Measurements from ENCODE around the gene PRR9. TPM values are rescaled to one million over a fixed set of nuclear protein-coding genes. Genes with fewer than 3 reads are reported as not detected.
"Not testable (repeated sequence)": the region's sequence is repeated elsewhere in the genome, so short reads cannot be mapped to it uniquely, and the experiment has no call there.

PRR9 gene
- total RNA-seq, 1 donor = not detected

GRCh38 chr1:153227810-153228209, 10.4 kb downstream of the PRR9 start:
- Histone ChIP-seq H3K27ac (ENCODE audit: low read depth, low read length) (no peak overlapping the region), H4K20me1 (ENCODE audit: insufficient read depth, low read length) (no peaks in the 10 kb centered on the region), H3K9me3 (ENCODE audit: low read depth, low read length) (no peaks in the 10 kb centered on the region), H3K27me3 (ENCODE audit: insufficient read depth, low read length) (no peaks in the 10 kb centered on the region), H2AFZ (ENCODE audit: low read length) (no peak overlapping the region), H3K4me2 (ENCODE audit: insufficient read depth, low read length) (no peak overlapping the region), H3K4me1 (ENCODE audit: insufficient read depth, low read length) (no peaks in the 10 kb centered on the region), H3K79me2 (ENCODE audit: insufficient read depth, low read length) (no peaks in the 10 kb centered on the region), H3K4me3 (ENCODE audit: insufficient read depth, low read length) (no peak overlapping the region), H3K36me3 (ENCODE audit: insufficient read depth, low read length) (no peaks in the 10 kb centered on the region)
- no peak for DNase-seq (ENCODE audit: insufficient read length, low spot score, missing footprints)
- no peak for TF ChIP-seq CTCF (IDR thresholded peaks at IDR 0.05; ENCODE audit: extremely low read depth, low read depth, low read length)

- H3K4me2 ChIP-seq (ENCODE audit: insufficient read depth, low read length) = no peak overlapping the region
- no peaks in the 10 kb centered on the region for H3K36me3 ChIP-seq (ENCODE audit: insufficient read depth, low read length)
- no peak overlapping the region for H2AFZ ChIP-seq (ENCODE audit: low read length)
- no peaks in the 10 kb centered on the region for H3K9me3 ChIP-seq (ENCODE audit: low read depth, low read length)
- H3K27ac ChIP-seq (ENCODE audit: low read depth, low read length) = no peak overlapping the region
- H3K27me3 ChIP-seq (ENCODE audit: insufficient read depth, low read length) = no peaks in the 10 kb centered on the region
- H3K4me3 ChIP-seq (ENCODE audit: insufficient read depth, low read length) = no peak overlapping the region
- no peaks in the 10 kb centered on the region for H4K20me1 ChIP-seq (ENCODE audit: insufficient read depth, low read length)
- H3K4me1 ChIP-seq (ENCODE audit: insufficient read depth, low read length) = no peaks in the 10 kb centered on the region
- no peaks in the 10 kb centered on the region for H3K79me2 ChIP-seq (ENCODE audit: insufficient read depth, low read length)
- no peak for TF ChIP-seq CTCF (IDR thresholded peaks at IDR 0.05; ENCODE audit: extremely low read depth, low read depth, low read length)
- DNase-seq (ENCODE audit: insufficient read length, low spot score, missing footprints) = no peak
Measured at GRCh38 chr1:153228491-153228890, 11.1 kb downstream of the PRR9 start.

- H3K79me2 ChIP-seq (ENCODE audit: insufficient read depth, low read length); H3K36me3 ChIP-seq (ENCODE audit: insufficient read depth, low read length); H3K9me3 ChIP-seq (ENCODE audit: low read depth, low read length); H3K4me2 ChIP-seq (ENCODE audit: insufficient read depth, low read length); H3K27ac ChIP-seq (ENCODE audit: low read depth, low read length); DNase-seq (ENCODE audit: insufficient read length, low spot score, missing footprints); H2AFZ ChIP-seq (ENCODE audit: low read length); H3K27me3 ChIP-seq (ENCODE audit: insufficient read depth, low read length); H4K20me1 ChIP-seq (ENCODE audit: insufficient read depth, low read length); H3K4me1 ChIP-seq (ENCODE audit: insufficient read depth, low read length); H3K4me3 ChIP-seq (ENCODE audit: insufficient read depth, low read length): not testable (repeated sequence)
- TF ChIP-seq CTCF (IDR thresholded peaks at IDR 0.05; ENCODE audit: extremely low read depth, low read depth, low read length) = peak; percentile 52
Measured at GRCh38 chr1:153229076-153229829, 11.9 kb downstream of the PRR9 start.

GRCh38 chr1:153231363-153231762, 14.0 kb downstream of the PRR9 start:
- H2AFZ ChIP-seq (ENCODE audit: low read length) = no peak overlapping the region
- TF ChIP-seq CTCF (IDR thresholded peaks at IDR 0.05; ENCODE audit: extremely low read depth, low read depth, low read length) = no peak
- no peaks in the 10 kb centered on the region for H3K79me2 ChIP-seq (ENCODE audit: insufficient read depth, low read length)
- H3K4me1 ChIP-seq (ENCODE audit: insufficient read depth, low read length) = no peaks in the 10 kb centered on the region
- H3K4me2 ChIP-seq (ENCODE audit: insufficient read depth, low read length) = no peak overlapping the region
- H3K27me3 ChIP-seq (ENCODE audit: insufficient read depth, low read length) = no peaks in the 10 kb centered on the region
- no peak overlapping the region for H3K4me3 ChIP-seq (ENCODE audit: insufficient read depth, low read length)
- no peaks in the 10 kb centered on the region for H3K9me3 ChIP-seq (ENCODE audit: low read depth, low read length)
- DNase-seq (ENCODE audit: insufficient read length, low spot score, missing footprints) = no peak
- no peaks in the 10 kb centered on the region for H4K20me1 ChIP-seq (ENCODE audit: insufficient read depth, low read length)
- no peaks in the 10 kb centered on the region for H3K36me3 ChIP-seq (ENCODE audit: insufficient read depth, low read length)
- no peak overlapping the region for H3K27ac ChIP-seq (ENCODE audit: low read depth, low read length)
